Hematopoietic multipotent progenitor cell treated with erythropoietin and hydrocortisone succinate and interleukin-3 and kit ligand, for 4 days (in vitro differentiated cells): ENCODE results near the gene LAMA5.

ENCODE experiments used
- DNase-seq: peaks from one replicate; pipeline ENCODE4 v3.0.0-alpha.2; 2015

Gene LAMA5

GRCh38 chr20:62277253-62277652 lies 89.9 kb downstream of the LAMA5 start:
- DNase-seq, result no peak

- DNase-seq, result no peak
These were observed 90.7 kb downstream of the LAMA5 start for GRCh38 chr20:62276439-62276838.

DNA sequence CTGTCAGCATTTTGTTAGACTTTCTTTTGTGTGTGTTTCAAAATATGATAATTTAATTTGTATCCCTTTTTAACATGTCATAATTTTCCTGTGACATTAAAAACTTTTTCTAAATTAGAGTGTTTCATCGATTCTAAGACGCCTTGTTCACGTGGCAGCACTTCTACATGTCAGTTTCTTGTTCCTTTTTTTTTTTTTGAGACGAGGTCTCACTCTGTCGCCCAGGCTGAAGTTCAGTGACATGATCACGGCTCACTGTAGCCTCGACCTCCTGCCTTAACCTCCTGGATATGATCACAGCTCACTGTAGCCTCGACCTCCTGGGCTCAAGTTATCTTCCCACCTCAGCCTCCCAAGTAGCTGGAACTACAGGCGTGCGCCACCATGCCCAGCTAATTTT lies 91.9 kb downstream of the LAMA5 start:
- no peak for DNase-seq

GRCh38 chr20:62274332-62274950 lies 92.7 kb downstream of the LAMA5 start:
- peak; percentile 93 for DNase-seq

DNA sequence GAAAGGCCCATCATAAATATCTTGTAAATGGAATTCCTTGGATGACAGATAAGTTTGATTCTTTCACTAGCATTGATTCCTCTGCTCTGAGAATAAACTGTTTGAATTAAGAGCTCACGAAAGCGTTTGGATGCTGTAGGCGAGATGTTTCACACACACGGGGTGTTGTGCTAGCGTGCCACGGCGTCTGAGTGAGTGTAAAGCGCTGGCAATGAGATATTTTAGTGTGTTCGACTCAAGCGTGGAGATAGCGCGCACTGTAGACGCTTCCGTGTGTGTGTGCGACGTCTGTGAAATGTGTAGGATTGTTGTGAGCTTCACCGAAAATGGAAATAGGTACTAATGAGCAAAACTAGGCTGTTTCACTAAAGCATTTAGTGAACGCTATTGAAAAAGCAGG lies 93.7 kb downstream of the LAMA5 start:
- no peak for DNase-seq

GRCh38 chr20:62272200-62272599 lies 94.9 kb downstream of the LAMA5 start:
- no peak for DNase-seq

GRCh38 chr20:62269871-62270270 lies 97.2 kb downstream of the LAMA5 start:
- no peak for DNase-seq

- DNase-seq, result no peak
These were observed 97.7 kb downstream of the LAMA5 start for GRCh38 chr20:62269378-62269777.

GRCh38 chr20:62268228-62268900 lies 98.7 kb downstream of the LAMA5 start:
- DNase-seq, result no peak

DNA sequence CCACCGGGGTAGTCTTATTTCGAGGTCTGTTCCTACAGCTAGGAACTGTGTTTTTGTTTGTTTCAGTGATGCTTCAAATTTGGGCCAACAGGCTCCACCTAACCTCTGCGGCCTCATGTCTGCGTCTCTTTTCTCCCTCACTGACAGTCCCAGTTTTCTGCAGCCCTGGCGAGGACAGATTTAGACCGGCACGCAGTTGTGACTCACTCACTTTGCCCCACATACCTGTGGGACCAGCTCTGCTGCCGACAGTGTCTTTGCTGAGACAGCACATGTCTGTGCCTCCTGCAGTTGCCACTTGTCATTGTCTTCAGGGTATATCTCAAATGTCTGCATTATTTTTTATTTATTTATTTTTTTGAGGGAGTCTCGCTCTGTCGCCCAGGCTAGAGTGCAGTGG lies 99.6 kb downstream of the LAMA5 start:
- no peak for DNase-seq

- DNase-seq, result no peak
These were observed 100.3 kb downstream of the LAMA5 start for GRCh38 chr20:62266851-62267250.

GRCh38 chr20:62266340-62266739 lies 100.8 kb downstream of the LAMA5 start:
- no peak for DNase-seq

DNA sequence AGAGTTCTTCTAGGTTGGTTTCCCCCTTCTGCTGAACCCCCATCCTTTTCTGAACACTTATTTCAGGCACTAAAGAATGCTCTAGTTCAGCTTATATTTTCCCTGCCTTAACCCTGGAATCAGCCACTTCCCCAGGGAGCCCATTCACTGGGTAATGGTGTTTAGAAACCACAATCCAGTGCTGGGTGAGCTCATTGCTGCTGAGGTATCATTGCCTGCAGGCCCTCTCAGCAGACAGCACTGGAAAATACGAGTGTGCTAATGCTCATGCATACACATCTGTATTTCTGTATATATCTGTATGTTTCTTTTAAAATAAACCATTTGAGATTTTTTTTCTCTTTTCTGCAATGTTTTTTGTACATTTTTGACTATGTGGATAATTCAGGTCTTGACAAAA lies 101.7 kb downstream of the LAMA5 start:
- DNase-seq, result no peak

GRCh38 chr20:62263396-62263795 lies 103.7 kb downstream of the LAMA5 start:
- no peak for DNase-seq

DNA sequence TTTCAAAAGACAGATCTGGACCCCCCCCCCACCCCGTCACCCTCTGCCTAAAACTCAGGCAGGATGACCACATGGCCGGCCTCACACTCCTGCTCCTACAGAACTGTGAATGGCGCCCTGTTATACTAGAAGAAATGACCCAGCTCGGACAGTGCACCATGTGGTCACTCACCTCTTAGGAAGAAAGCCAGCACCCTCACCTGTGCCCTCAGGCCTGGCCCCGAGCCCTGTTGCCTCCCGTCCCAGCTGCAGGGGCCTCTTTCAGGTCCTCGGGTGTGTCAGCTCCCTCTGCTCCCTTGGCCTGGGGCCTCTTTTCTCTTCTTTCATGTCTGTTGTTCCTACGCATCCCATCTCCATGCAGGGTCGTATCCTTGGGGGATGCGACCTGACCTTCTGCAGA lies 105.0 kb downstream of the LAMA5 start:
- no peak for DNase-seq

GRCh38 chr20:62259294-62259565 lies 107.9 kb downstream of the LAMA5 start:
- no peak for DNase-seq
